Measurements from ENCODE around the gene GAS6. TPM values are rescaled to one million over a fixed set of nuclear protein-coding genes. Genes with fewer than 3 reads are reported as not detected.

Gene GAS6
- total and polyA plus RNA-seq, 7 experiments from 2014 or later, result 0.38 to 5.5 (median 3.0) TPM; not detected in 1

DNA sequence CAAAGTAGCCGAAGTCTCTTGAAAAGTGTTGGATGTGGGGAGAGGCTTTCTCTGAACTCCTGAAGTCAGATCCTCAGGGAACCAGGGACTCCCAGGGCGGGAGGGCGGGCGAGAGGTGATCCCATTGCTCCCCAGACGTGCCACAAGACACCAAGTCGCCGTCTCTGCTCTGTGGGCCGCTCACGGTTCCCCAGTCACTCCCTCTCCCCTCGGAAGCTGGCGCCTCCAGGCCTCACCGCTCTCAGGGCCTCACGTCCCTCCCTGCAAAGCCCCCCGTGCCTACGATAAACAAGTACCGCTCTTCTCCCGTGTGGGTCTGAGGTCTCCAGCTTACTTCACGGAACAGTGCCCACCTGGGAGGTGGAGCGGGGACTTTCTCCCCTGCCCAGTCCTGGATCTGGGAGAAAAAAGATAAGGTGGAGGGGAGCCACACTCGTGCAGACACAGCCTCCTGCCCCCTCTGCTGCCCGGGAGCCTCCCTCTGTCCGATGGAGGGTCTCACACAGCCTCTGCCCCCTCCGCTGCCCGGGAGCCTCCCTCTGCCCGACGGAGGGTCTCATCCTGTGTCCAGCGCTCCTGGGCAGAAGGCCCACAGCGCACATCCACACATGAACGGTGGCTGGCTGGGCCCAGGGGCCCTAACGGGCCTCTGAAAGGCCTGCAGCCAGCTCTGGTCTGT, 50.7 kb downstream of the GAS6 start:
- ChIA-PET CTCF (no interaction called here), POLR2A (no interaction called here)
- Mint-ChIP-seq H3K9me3 (peaks cover 0 to 12% (median 6%) of the 10 kb centered on the region in 11 donors), H3K27ac (no peak overlapping the region), H3K4me1 (peaks cover 13 to 27% (median 23%) of the 10 kb centered on the region in 7 donors), H3K36me3 (peaks cover 0 to 17% (median 0%) of the 10 kb centered on the region in 5 donors), H3K4me3 (no peak overlapping the region), H3K27me3 (peaks cover 0 to 3% (median 0%) of the 10 kb centered on the region in 5 donors)
- no peak overlapping the region for H3K27ac ChIP-seq (ENCODE audit: low read depth, low read length)
- peaks cover 10 to 11% of the 10 kb centered on the region in 2 donors for H3K4me1 ChIP-seq (ENCODE audit: control insufficient read depth in 2 of 2, insufficient read depth in 2 of 2, low read length in 2 of 2)
- ATAC-seq (no peak), DNase-seq (no peak)
- intact Hi-C loops (cut with micrococcal nuclease), result loop anchor here in 1 of 2 donors (10.0 kb wide), 1 partner anchor 182 kb away; no protein-coding TSS in a partner anchor
- no peaks in the 10 kb centered on the region for H3K27me3 ChIP-seq (ENCODE audit: control insufficient read depth in 2 of 2, insufficient read depth in 2 of 2, low read length in 2 of 2)
- peaks cover 0 to 15% (median 0%) of the 10 kb centered on the region in 3 experiments for H3K9me3 ChIP-seq (ENCODE audit: control insufficient read depth in 2 of 3, low read length in 3 of 3)
- H3K36me3 ChIP-seq (ENCODE audit: control insufficient read depth in 2 of 3, insufficient read depth in 3 of 3, low read length in 3 of 3), result no peaks in the 10 kb centered on the region
- no peak overlapping the region for H3K4me3 ChIP-seq (ENCODE audit: low read length)

GRCh38 chr13:113812178-113813040, 51.5 kb downstream of the GAS6 start:
- H3K36me3 ChIP-seq (ENCODE audit: control insufficient read depth in 2 of 3, insufficient read depth in 3 of 3, low read length in 3 of 3), result no peaks in the 10 kb centered on the region

DNA sequence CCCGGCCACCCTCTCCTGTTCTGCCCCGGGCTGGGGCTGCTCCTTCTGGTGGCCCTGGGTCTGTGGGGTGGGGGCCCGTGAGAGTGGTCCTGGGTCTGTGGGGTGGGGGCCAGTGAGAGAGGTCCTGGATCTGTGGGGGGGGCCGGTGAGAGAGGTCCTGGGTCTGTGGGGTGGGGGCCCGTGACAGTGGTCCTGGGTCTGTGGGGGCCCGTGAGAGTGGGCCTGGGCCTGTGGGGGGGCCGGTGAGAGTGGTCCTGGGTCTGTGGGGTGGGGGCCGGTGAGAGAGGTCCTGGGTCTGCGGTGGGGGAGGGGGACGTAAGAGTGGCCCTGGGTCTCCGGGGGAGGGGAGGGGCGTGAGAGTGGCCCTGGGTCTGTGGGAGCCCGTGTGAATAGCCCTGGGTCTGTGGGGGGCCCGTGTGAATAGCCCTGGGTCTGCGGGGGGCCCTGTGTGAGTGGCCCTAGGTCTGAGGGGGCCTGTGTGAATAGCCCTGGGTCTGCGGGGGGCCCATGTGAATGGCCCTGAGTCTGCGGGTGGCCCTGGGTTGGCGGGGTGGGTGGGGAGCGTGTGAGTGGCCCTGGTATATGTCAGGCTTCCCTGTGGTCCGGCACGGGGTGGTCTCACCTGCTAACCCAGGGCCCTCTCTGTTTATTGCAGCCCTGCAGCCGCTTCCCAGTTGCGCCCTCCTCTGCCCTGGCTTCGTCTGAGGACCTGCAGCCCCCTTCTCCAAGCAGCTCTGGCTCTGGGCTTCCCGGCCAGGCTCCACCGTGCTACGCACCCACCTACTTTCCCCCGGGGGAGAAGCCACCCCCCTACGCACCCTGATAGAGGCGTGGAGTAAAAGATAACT, 52.6 kb downstream of the GAS6 start:
- no peaks in the 10 kb centered on the region for H3K27me3 ChIP-seq (ENCODE audit: control insufficient read depth in 2 of 2, insufficient read depth in 2 of 2, low read length in 2 of 2)
- Mint-ChIP-seq H3K9me3 (peaks cover 0 to 18% (median 9%) of the 10 kb centered on the region in 11 donors), H3K4me1 (peaks cover 8 to 14% (median 13%) of the 10 kb centered on the region in 7 donors), H3K36me3 (peaks cover 0 to 12% (median 0%) of the 10 kb centered on the region in 5 donors), H3K4me3 (no peak overlapping the region), H3K27ac (no peak overlapping the region), H3K27me3 (peaks cover 0 to 3% (median 0%) of the 10 kb centered on the region in 5 donors)
- no peak for DNase-seq
- peaks cover 3 to 4% of the 10 kb centered on the region in 2 donors for H3K4me1 ChIP-seq (ENCODE audit: control insufficient read depth in 2 of 2, insufficient read depth in 2 of 2, low read length in 2 of 2)
- ChIA-PET CTCF (no interaction called here), POLR2A (no interaction called here)
- intact Hi-C loops (cut with micrococcal nuclease), result loop anchor here in 1 of 2 donors (10.0 kb wide), 1 partner anchor 183 kb away; no protein-coding TSS in a partner anchor
- H3K27ac ChIP-seq (ENCODE audit: low read depth, low read length), result no peak overlapping the region
- H3K36me3 ChIP-seq (ENCODE audit: control insufficient read depth in 2 of 3, insufficient read depth in 3 of 3, low read length in 3 of 3), result no peaks in the 10 kb centered on the region
- H3K9me3 ChIP-seq (ENCODE audit: control insufficient read depth in 2 of 3, low read length in 3 of 3), result peaks cover 0 to 21% (median 0%) of the 10 kb centered on the region in 3 experiments
- ATAC-seq, result no peak
- H3K4me3 ChIP-seq (ENCODE audit: low read length), result no peak overlapping the region

More at GRCh38 chr13:113812178-113813040, 51.5 kb downstream of the GAS6 start:
- no peak overlapping the region for H3K27ac ChIP-seq (ENCODE audit: low read depth, low read length)
- no peaks in the 10 kb centered on the region for H3K27me3 ChIP-seq (ENCODE audit: control insufficient read depth in 2 of 2, insufficient read depth in 2 of 2, low read length in 2 of 2)
- H3K9me3 ChIP-seq (ENCODE audit: control insufficient read depth in 2 of 3, low read length in 3 of 3), result peaks cover 0 to 21% (median 0%) of the 10 kb centered on the region in 3 experiments
- intact Hi-C loops (cut with micrococcal nuclease), result loop anchor here in 1 of 2 donors (10.0 kb wide), 1 partner anchor 182 kb away; no protein-coding TSS in a partner anchor
- Mint-ChIP-seq H3K4me1 (peaks cover 13 to 24% (median 21%) of the 10 kb centered on the region in 7 donors), H3K27ac (no peak overlapping the region), H3K9me3 (peaks cover 0 to 18% (median 9%) of the 10 kb centered on the region in 11 donors), H3K4me3 (no peak overlapping the region), H3K27me3 (peaks cover 0 to 3% (median 0%) of the 10 kb centered on the region in 5 donors), H3K36me3 (peaks cover 0 to 15% (median 0%) of the 10 kb centered on the region in 5 donors)
- H3K4me3 ChIP-seq (ENCODE audit: low read length), result no peak overlapping the region
- H3K4me1 ChIP-seq (ENCODE audit: control insufficient read depth in 2 of 2, insufficient read depth in 2 of 2, low read length in 2 of 2), result peaks cover 10 to 11% of the 10 kb centered on the region in 2 donors
- no peak for DNase-seq
- ATAC-seq, result no peak
- POLR2A ChIA-PET, result no interaction called here
- CTCF ChIA-PET, result no interaction called here

GRCh38 chr13:113810640-113811039, 53.2 kb downstream of the GAS6 start:
- H3K27ac Mint-ChIP-seq, result no peak overlapping the region
- ChIA-PET CTCF (no interaction called here), POLR2A (no interaction called here)
- peaks cover 0 to 7% (median 0%) of the 10 kb centered on the region in 5 donors for H3K36me3 Mint-ChIP-seq
- peaks cover 0 to 18% (median 9%) of the 10 kb centered on the region in 11 donors for H3K9me3 Mint-ChIP-seq
- H3K36me3 ChIP-seq (ENCODE audit: control insufficient read depth in 2 of 3, insufficient read depth in 3 of 3, low read length in 3 of 3), result no peaks in the 10 kb centered on the region
- H3K4me3 Mint-ChIP-seq, result no peak overlapping the region
- intact Hi-C loops (cut with micrococcal nuclease), result loop anchor here in 1 of 2 donors (10.0 kb wide), 1 partner anchor 184 kb away; no protein-coding TSS in a partner anchor
- H3K4me1 Mint-ChIP-seq, result peaks cover 3 to 8% (median 7%) of the 10 kb centered on the region in 7 donors
- ATAC-seq (no peak), DNase-seq (no peak)
- no peak overlapping the region for H3K4me3 ChIP-seq (ENCODE audit: low read length)
- H3K27ac ChIP-seq (ENCODE audit: low read depth, low read length), result no peak overlapping the region
- no peaks in the 10 kb centered on the region for H3K27me3 ChIP-seq (ENCODE audit: control insufficient read depth in 2 of 2, insufficient read depth in 2 of 2, low read length in 2 of 2)
- H3K9me3 ChIP-seq (ENCODE audit: control insufficient read depth in 2 of 3, low read length in 3 of 3), result peaks cover 0 to 21% (median 0%) of the 10 kb centered on the region in 3 experiments
- peaks cover 0 to 2% of the 10 kb centered on the region in 2 donors for H3K4me1 ChIP-seq (ENCODE audit: control insufficient read depth in 2 of 2, insufficient read depth in 2 of 2, low read length in 2 of 2)
- H3K27me3 Mint-ChIP-seq, result peaks cover 0 to 3% (median 0%) of the 10 kb centered on the region in 5 donors

DNA sequence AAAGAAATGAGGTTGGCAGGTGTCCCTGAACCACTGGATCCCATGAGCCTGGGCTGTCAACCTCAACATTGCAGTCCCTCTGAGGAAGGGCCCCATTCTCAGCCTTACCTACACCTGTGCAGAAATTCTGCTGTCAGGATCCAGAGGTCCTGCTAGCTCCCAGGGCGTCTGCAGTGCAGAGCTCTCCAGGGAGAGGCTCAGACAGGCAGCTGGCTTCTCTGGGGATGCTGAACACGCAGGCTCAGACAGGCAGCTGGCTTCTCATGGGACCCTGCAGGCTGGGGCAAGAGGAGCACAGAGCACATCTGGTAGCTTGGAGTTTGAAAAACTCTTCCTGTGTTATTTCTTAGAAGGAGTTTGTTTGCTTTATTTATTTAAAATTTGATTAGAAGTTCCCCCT, 53.9 kb downstream of the GAS6 start:
- Histone ChIP-seq H3K4me3 (ENCODE audit: low read length) (no peak overlapping the region), H3K4me1 (ENCODE audit: control insufficient read depth in 2 of 2, insufficient read depth in 2 of 2, low read length in 2 of 2) (no peaks in the 10 kb centered on the region), H3K9me3 (ENCODE audit: control insufficient read depth in 2 of 3, low read length in 3 of 3) (peaks cover 0 to 21% (median 0%) of the 10 kb centered on the region in 3 experiments), H3K36me3 (ENCODE audit: control insufficient read depth in 2 of 3, insufficient read depth in 3 of 3, low read length in 3 of 3) (no peaks in the 10 kb centered on the region), H3K27ac (ENCODE audit: low read depth, low read length) (no peak overlapping the region), H3K27me3 (ENCODE audit: control insufficient read depth in 2 of 2, insufficient read depth in 2 of 2, low read length in 2 of 2) (no peaks in the 10 kb centered on the region)
- Mint-ChIP-seq H3K4me3 (no peak overlapping the region), H3K36me3 (peaks cover 0 to 2% (median 0%) of the 10 kb centered on the region in 5 donors), H3K9me3 (peaks cover 0 to 18% (median 9%) of the 10 kb centered on the region in 11 donors), H3K4me1 (peaks cover 0 to 1% (median under 1%) of the 10 kb centered on the region in 7 donors), H3K27me3 (no peaks in the 10 kb centered on the region), H3K27ac (no peak overlapping the region)
- ChIA-PET CTCF (interaction anchor here (0.7 kb wide), 1 partner anchor 285 kb away, joined by 3 read pairs; no protein-coding TSS in a partner anchor), POLR2A (interaction anchor here (0.6 kb wide), 1 partner anchor 451 kb away, joined by 3 read pairs; no protein-coding TSS in a partner anchor)
- ATAC-seq (no peak), DNase-seq (no peak)
- intact Hi-C loops (cut with micrococcal nuclease), result loop anchor here in 1 of 2 donors (10.0 kb wide), 1 partner anchor 185 kb away; no protein-coding TSS in a partner anchor

Measured in naive thymus-derived CD4-positive, alpha-beta T cell (primary cell).